PC-9 (cell line): ENCODE results near the gene ART4. TPM values are rescaled to one million over a fixed set of nuclear protein-coding genes. Genes with fewer than 3 reads are reported as not detected.
A peak's percentile ranks its signal among the peaks of the same experiment; 100 is the strongest.

Experiments used
- BruUV-seq: library from RNA; stranded (reverse); fragments of 400-500 nt; replicated peaks from 2 replicates; lab custom pipeline; 2021; lab: Mats Ljungman, UMichigan
- CTCF ChIA-PET: fragments of 300-600 bp; sonication (Branson Sonifier 250); formaldehyde crosslinking; loops from one replicate; lab custom pipeline; 2022; ENCODE audit warnings: antibody characterized with exemption; lab: Charles Lee
- POLR2A ChIA-PET: fragments of 300-600 bp; sonication (Branson Sonifier 250); formaldehyde crosslinking; loops from one replicate; lab custom pipeline; 2022; ENCODE audit warnings: antibody characterized with exemption; ENCODE audit not compliant: unreplicated experiment; lab: Charles Lee
- DNase-seq, 2 experiments: peaks; one replicate each; pipeline versions ENCODE4 v3.0.0 to v3.0.0-alpha.2; 2015 to 2022; ENCODE audit warnings: mixed read lengths in 1 of 2
- H2AFZ ChIP-seq: fragments of 200-600 bp; sonication (generic); 2 replicates; pipeline ENCODE4 v1.8.1; 2017; ENCODE audit warnings: antibody characterized with exemption
- H3F3A ChIP-seq: fragments of 200-600 bp; sonication (generic); 2 replicates; pipeline ENCODE4 v1.8.1; 2017; ENCODE audit warnings: antibody characterized with exemption, mild to moderate bottlenecking, low read depth; ENCODE audit not compliant: insufficient read depth
- H3K27ac ChIP-seq: fragments of 200-600 bp; sonication (generic); 2 replicates; pipeline ENCODE4 v1.6.1; 2016; ENCODE audit warnings: mixed run types
- H3K27me3 ChIP-seq: fragments of 200-600 bp; sonication (generic); 2 replicates; pipeline ENCODE4 v1.6.1; 2016; ENCODE audit warnings: low read depth, mixed run types; ENCODE audit not compliant: insufficient read depth
- H3K36me3 ChIP-seq: fragments of 200-600 bp; sonication (generic); 2 replicates; pipeline ENCODE4 v1.6.1; 2016; ENCODE audit warnings: low read depth, mixed run types
- H3K4me1 ChIP-seq: fragments of 200-600 bp; sonication (generic); replicated peaks from 2 replicates; pipeline ENCODE4 v1.6.1; 2016; ENCODE audit warnings: mixed run types; ENCODE audit not compliant: insufficient read depth
- H3K4me2 ChIP-seq: fragments of 200-600 bp; sonication (generic); 2 replicates; pipeline ENCODE4 v1.6.1; 2017; ENCODE audit warnings: mixed run types
- H3K4me3 ChIP-seq: fragments of 200-600 bp; sonication (generic); 2 replicates; pipeline ENCODE4 v1.6.1; 2016; ENCODE audit warnings: mixed run types
- H3K79me2 ChIP-seq: fragments of 200-600 bp; sonication (generic); 2 replicates; pipeline ENCODE4 v1.6.1; 2017; ENCODE audit warnings: low read depth, mixed run types
- H3K9me2 ChIP-seq: fragments of 200-600 bp; sonication (generic); 2 replicates; pipeline ENCODE4 v1.8.1; 2017; ENCODE audit warnings: mild to moderate bottlenecking; ENCODE audit not compliant: insufficient read depth
- H3K9me3 ChIP-seq: fragments of 200-600 bp; sonication (generic); 2 replicates; pipeline ENCODE4 v1.8.1; 2016; ENCODE audit warnings: low read depth; ENCODE audit not compliant: insufficient read depth
- H4K20me1 ChIP-seq: fragments of 200-600 bp; sonication (generic); 2 replicates; pipeline ENCODE4 v1.8.1; 2017; ENCODE audit not compliant: insufficient read depth
- CTCF ChIP-seq: fragments of 200-600 bp; sonication (generic); conservative IDR thresholded peaks from 2 replicates; pipeline ENCODE4 v1.6.1; 2017; ENCODE audit warnings: mixed run types, antibody characterized with exemption, mild to moderate bottlenecking, moderate library complexity
- EZH2 ChIP-seq: fragments of 200-600 bp; sonication (generic); IDR thresholded peaks from 2 replicates; pipeline ENCODE4 v1.8.0; 2017; ENCODE audit warnings: antibody characterized with exemption, low read depth
- intact Hi-C: fragments of 100-400 bp; cut with micrococcal nuclease; formaldehyde crosslinking; loops from one replicate; pipeline ENCODE4 v1.10.0; 2022; ENCODE audit not compliant: unreplicated experiment
- total RNA-seq: library from RNA; stranded (reverse); gene quantifications from 2 replicates; pipeline ENCODE4 v1.2.3, GENCODE V29; 2021

Gene ART4
- total RNA-seq, 1 experiment from 2014 or later: not detected

- peak within 1 kb of the TSS; percentile 96 for H3K4me3 ChIP-seq
- H3K79me2 ChIP-seq: peaks cover 56% of the 10 kb centered on the region
- peak within 1 kb of the TSS; percentile 58 for H3K27ac ChIP-seq
- H4K20me1 ChIP-seq: no peaks in the 10 kb centered on the region
- H2AFZ ChIP-seq: peak within 1 kb of the TSS; percentile 96
- BruUV-seq: TSS peak; percentile 53
- CTCF ChIA-PET: interaction anchor here (0.6 to 1.7 kb wide), 7 partner anchors 14 to 565 kb away, joined by 3 to 9 read pairs (median 3); a partner anchor contains a TSS
- H3K27me3 ChIP-seq: no peaks in the 10 kb centered on the region
- POLR2A ChIA-PET: interaction anchor here (0.5 to 1.7 kb wide), 12 partner anchors 26 to 455 kb away, joined by 3 to 21 read pairs (median 7); partner anchors contain the start of gene RERG
- no peaks in the 10 kb centered on the region for H3K9me2 ChIP-seq
- H3K9me3 ChIP-seq: no peaks in the 10 kb centered on the region
- H3K36me3 ChIP-seq: 0 out of 2 replicates have a peak, but pooled peaks cover 18% of the 10 kb centered on the region
- H3K4me1 ChIP-seq: peaks cover 23% of the 10 kb centered on the region
- H3K4me2 ChIP-seq: peak within 1 kb of the TSS; percentile 91
- no peak for TF ChIP-seq CTCF
- TF ChIP-seq EZH2: no peak
- peak; percentile 94 to 99 for DNase-seq
- no peaks in the 10 kb centered on the region for H3F3A ChIP-seq
- intact Hi-C loops: loop anchor here (1.0 to 2.0 kb wide), 3 partner anchors 29 to 194 kb away; a partner anchor contains a TSS
Observed at GRCh38 chr12:14803011-14803829, 40.1 kb downstream of the ART4 start, which contains the start of the genes C12orf60 and WBP11. TSS of gene C12orf60 (plus strand) at chr12:14803670. CDS start at chr12:14822936, 19,266 bp downstream. TSS of gene WBP11 (minus strand) at chr12:14803478. CDS start at chr12:14801383, 2,095 bp downstream.

DNA sequence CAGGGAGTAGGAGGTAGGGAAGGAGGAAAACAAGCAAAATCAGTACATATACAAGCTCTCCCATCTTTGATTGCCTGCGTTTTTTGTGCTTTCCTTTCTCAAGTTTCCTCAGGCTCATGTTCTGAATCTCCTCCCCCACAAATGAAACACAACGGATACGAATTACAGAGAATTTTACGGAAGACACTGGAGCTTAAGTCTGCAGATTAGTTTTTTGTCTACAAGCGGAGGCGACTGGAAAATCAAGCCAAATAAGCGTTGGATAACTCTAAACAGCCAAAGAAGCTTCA lies 40.7 kb downstream of the ART4 start:
- ChIA-PET CTCF (interaction anchor here (0.6 to 0.9 kb wide), 6 partner anchors 13 to 322 kb away, joined by 3 to 9 read pairs (median 4); no protein-coding TSS in a partner anchor), POLR2A (interaction anchor here (1.7 kb wide), 1 partner anchor 34 kb away, joined by 12 read pairs; no protein-coding TSS in a partner anchor)
- Histone ChIP-seq H3K36me3 (0 out of 2 replicates have a peak, but pooled peaks cover 20% of the 10 kb centered on the region), H3K27ac (peak overlapping the region; percentile 58), H3K9me2 (no peaks in the 10 kb centered on the region), H3K27me3 (no peaks in the 10 kb centered on the region), H3K9me3 (no peaks in the 10 kb centered on the region), H3K4me1 (peaks cover 23% of the 10 kb centered on the region), H2AFZ (peak overlapping the region; percentile 96), H3F3A (no peaks in the 10 kb centered on the region), H3K4me2 (peak overlapping the region; percentile 85), H4K20me1 (no peaks in the 10 kb centered on the region), H3K79me2 (peaks cover 61% of the 10 kb centered on the region), H3K4me3 (peak overlapping the region; percentile 96)
- DNase-seq: no peak
- BruUV-seq: no TSS peak
- TF ChIP-seq CTCF (no peak), EZH2 (no peak)
- intact Hi-C loops: loop anchor here (1.0 to 2.0 kb wide), 3 partner anchors 28 to 194 kb away; a partner anchor contains a TSS

GRCh38 chr12:14802247-14802646 lies 41.1 kb downstream of the ART4 start:
- H3K36me3 ChIP-seq: 0 out of 2 replicates have a peak, but pooled peaks cover 24% of the 10 kb centered on the region
- peaks cover 66% of the 10 kb centered on the region for H3K79me2 ChIP-seq
- no TSS peak for BruUV-seq
- H3K27ac ChIP-seq: peak overlapping the region; percentile 58; the same call in 1 of the 2 replicates
- ChIA-PET POLR2A (interaction anchor here (1.7 kb wide), 1 partner anchor 34 kb away, joined by 12 read pairs; no protein-coding TSS in a partner anchor), CTCF (interaction anchor here (0.6 to 0.9 kb wide), 4 partner anchors 33 to 321 kb away, joined by 3 to 9 read pairs (median 4); no protein-coding TSS in a partner anchor)
- H4K20me1 ChIP-seq: no peaks in the 10 kb centered on the region
- intact Hi-C loops: loop anchor here (2.0 kb wide), 1 partner anchor 195 kb away; no protein-coding TSS in a partner anchor
- H3K4me3 ChIP-seq: peak overlapping the region; percentile 96
- H3F3A ChIP-seq: no peaks in the 10 kb centered on the region
- H3K27me3 ChIP-seq: no peaks in the 10 kb centered on the region
- H3K9me2 ChIP-seq: no peaks in the 10 kb centered on the region
- H3K9me3 ChIP-seq: no peaks in the 10 kb centered on the region
- no peak for DNase-seq
- no peak overlapping the region for H2AFZ ChIP-seq
- H3K4me2 ChIP-seq: peak overlapping the region; percentile 85
- H3K4me1 ChIP-seq: peaks cover 23% of the 10 kb centered on the region
- TF ChIP-seq CTCF (no peak), EZH2 (no peak)
